ENCODE data around the gene PLA2G3. TPM values are rescaled to one million over a fixed set of nuclear protein-coding genes. Genes with fewer than 3 reads are reported as not detected.

Gene PLA2G3
- total and polyA plus RNA-seq, 2 donors from 2014 or later: 1.2 TPM; not detected in 1

DNA sequence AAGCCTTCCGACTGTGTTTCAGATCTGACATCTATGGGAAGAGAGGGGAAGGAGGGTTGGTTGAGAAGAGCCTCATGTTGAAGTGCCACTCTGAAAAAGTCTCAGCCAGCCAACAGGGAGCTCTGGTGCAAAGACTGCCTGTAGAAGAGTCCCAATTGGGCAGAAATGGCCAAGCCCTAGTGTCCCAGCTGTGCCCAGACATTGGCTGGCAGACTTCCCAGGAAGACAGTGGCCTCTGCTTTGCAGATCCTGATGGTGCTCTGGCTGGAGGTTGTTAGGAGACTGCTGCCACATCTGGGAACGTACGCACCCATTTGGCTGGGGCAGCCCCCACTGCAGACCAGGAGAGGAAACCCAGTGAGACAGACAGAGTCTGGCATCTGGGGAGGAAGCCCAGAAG is 3.2 kb upstream of the PLA2G3 start:
- H3K9me3 ChIP-seq (ENCODE audit: control insufficient read depth in 2 of 3, insufficient read depth in 1 of 3, low read length in 3 of 3): no peaks in the 10 kb centered on the region
- TF ChIP-seq, protein P1, sequence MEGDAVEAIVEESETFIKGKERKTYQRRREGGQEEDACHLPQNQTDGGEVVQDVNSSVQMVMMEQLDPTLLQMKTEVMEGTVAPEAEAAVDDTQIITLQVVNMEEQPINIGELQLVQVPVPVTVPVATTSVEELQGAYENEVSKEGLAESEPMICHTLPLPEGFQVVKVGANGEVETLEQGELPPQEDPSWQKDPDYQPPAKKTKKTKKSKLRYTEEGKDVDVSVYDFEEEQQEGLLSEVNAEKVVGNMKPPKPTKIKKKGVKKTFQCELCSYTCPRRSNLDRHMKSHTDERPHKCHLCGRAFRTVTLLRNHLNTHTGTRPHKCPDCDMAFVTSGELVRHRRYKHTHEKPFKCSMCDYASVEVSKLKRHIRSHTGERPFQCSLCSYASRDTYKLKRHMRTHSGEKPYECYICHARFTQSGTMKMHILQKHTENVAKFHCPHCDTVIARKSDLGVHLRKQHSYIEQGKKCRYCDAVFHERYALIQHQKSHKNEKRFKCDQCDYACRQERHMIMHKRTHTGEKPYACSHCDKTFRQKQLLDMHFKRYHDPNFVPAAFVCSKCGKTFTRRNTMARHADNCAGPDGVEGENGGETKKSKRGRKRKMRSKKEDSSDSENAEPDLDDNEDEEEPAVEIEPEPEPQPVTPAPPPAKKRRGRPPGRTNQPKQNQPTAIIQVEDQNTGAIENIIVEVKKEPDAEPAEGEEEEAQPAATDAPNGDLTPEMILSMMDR (IDR thresholded peaks at IDR 0.05; ENCODE audit: borderline replicate concordance, extremely low read depth, insufficient read depth): no peak
- no peak overlapping the region for H3K9ac ChIP-seq (ENCODE audit: low read length in 3 of 3)
- DNase-seq (no peak), FAIRE-seq (no peak)
- H3K36me3 ChIP-seq (ENCODE audit: control insufficient read depth in 2 of 3, insufficient read depth in 3 of 3, low read length in 3 of 3): no peaks in the 10 kb centered on the region
- no peak overlapping the region for H3K4me3 ChIP-seq (ENCODE audit: low read length in 3 of 3)
- no peak overlapping the region for H3K27ac ChIP-seq (ENCODE audit: low read depth in 2 of 2, low read length in 2 of 2)
- H3K27me3 ChIP-seq (ENCODE audit: control insufficient read depth, insufficient read depth, low read length): no peaks in the 10 kb centered on the region
- intact Hi-C loops (cut with DNase I): no loop called here
- H3K4me1 ChIP-seq (ENCODE audit: control insufficient read depth in 2 of 3, insufficient read depth in 2 of 3, low read depth in 1 of 3, low read length in 3 of 3): peaks cover 0 to 7% (median 2%) of the 10 kb centered on the region in 3 donors

DNA sequence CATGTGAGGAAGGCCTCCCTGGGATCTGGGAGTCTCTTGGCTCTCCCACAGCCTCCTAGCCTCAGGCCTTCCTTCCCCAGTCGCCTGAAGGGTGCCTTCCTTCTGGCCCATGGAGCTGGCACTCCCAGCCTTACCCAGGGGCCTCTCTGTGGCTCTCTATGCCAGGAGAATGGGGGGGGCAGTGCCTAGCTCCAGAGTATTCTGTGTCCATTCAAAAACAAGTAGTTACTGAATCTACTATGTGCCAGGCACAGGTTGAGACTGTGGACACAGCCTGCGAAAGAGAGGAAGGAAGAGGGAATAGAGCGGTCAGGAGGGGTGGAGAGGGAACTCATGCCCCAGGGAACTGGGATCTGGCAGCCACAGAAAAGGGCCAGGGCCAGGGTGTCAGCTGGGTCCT is 2.7 kb upstream of the PLA2G3 start:
- no peak for DNase-seq
- no peaks in the 10 kb centered on the region for H3K36me3 ChIP-seq (ENCODE audit: control insufficient read depth in 2 of 3, insufficient read depth in 3 of 3, low read length in 3 of 3)
- TF ChIP-seq, protein P1 (IDR thresholded peaks at IDR 0.05; ENCODE audit: borderline replicate concordance, extremely low read depth, insufficient read depth): no peak

DNA sequence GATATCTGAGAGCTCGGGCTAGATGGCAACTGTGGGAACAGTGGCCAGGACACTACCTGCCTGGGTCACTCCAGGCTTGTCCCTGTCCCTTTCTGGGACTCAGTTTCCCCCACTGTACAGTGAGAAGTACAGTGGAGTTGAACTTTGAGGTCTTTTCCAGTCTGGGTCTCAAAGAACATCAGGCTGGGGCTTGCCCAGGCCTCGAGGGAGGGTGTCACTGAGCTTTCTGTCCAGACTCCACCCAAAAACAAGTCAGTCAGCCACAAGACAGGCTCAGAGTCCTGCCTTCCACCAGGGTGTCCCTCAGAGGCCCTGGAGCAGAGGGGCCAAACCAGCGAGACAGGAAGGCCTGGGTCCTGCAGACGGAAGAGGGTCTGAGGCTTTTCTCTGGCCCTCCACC is 2.0 kb upstream of the PLA2G3 start:
- no peak for DNase-seq

More for the DNA sequence above, 2.7 kb upstream of the PLA2G3 start:
- H3K27ac ChIP-seq (ENCODE audit: low read depth in 2 of 2, low read length in 2 of 2): no peak overlapping the region
- H3K9me3 ChIP-seq (ENCODE audit: control insufficient read depth in 2 of 3, insufficient read depth in 1 of 3, low read length in 3 of 3): no peaks in the 10 kb centered on the region
- H3K27me3 ChIP-seq (ENCODE audit: control insufficient read depth, insufficient read depth, low read length): no peaks in the 10 kb centered on the region
- no peak for FAIRE-seq
- no peak overlapping the region for H3K9ac ChIP-seq (ENCODE audit: low read length in 3 of 3)
- peaks cover 0 to 5% (median 0%) of the 10 kb centered on the region in 3 donors for H3K4me1 ChIP-seq (ENCODE audit: control insufficient read depth in 2 of 3, insufficient read depth in 2 of 3, low read depth in 1 of 3, low read length in 3 of 3)
- H3K4me3 ChIP-seq (ENCODE audit: low read length in 3 of 3): no peak overlapping the region
- intact Hi-C loops (cut with DNase I): no loop called here

More for the DNA sequence above, 2.0 kb upstream of the PLA2G3 start:
- Histone ChIP-seq H3K27ac (ENCODE audit: low read depth in 2 of 2, low read length in 2 of 2) (no peak overlapping the region), H3K27me3 (ENCODE audit: control insufficient read depth, insufficient read depth, low read length) (no peaks in the 10 kb centered on the region), H3K4me1 (ENCODE audit: control insufficient read depth in 2 of 3, insufficient read depth in 2 of 3, low read depth in 1 of 3, low read length in 3 of 3) (peaks cover 0 to 5% (median 0%) of the 10 kb centered on the region in 3 donors), H3K4me3 (ENCODE audit: low read length in 3 of 3) (no peak overlapping the region), H3K36me3 (ENCODE audit: control insufficient read depth in 2 of 3, insufficient read depth in 3 of 3, low read length in 3 of 3) (no peaks in the 10 kb centered on the region), H3K9me3 (ENCODE audit: control insufficient read depth in 2 of 3, insufficient read depth in 1 of 3, low read length in 3 of 3) (no peaks in the 10 kb centered on the region), H3K9ac (ENCODE audit: low read length in 3 of 3) (no peak overlapping the region)
- intact Hi-C loops (cut with DNase I): no loop called here
- no peak for FAIRE-seq
- TF ChIP-seq, protein P1 (IDR thresholded peaks at IDR 0.05; ENCODE audit: borderline replicate concordance, extremely low read depth, insufficient read depth): no peak

All from kidney (tissue), 14 donors.